Measurements from ENCODE around the gene SLC10A7.

- no peak for TF ChIP-seq YY1 (IDR thresholded peaks at IDR 0.05; ENCODE audit: insufficient read depth, insufficient read length)
- TF ChIP-seq ZNF274 (IDR thresholded peaks at IDR 0.05; ENCODE audit: low read depth, low read length), result no peak
Observed at GRCh38 chr4:146292508-146292907, 229.2 kb downstream of the SLC10A7 start.
